ENCODE measurements around the gene CCDC93.
A peak's percentile ranks its signal among the peaks of the same experiment; 100 is the strongest.

CCDC93 gene

DNA sequence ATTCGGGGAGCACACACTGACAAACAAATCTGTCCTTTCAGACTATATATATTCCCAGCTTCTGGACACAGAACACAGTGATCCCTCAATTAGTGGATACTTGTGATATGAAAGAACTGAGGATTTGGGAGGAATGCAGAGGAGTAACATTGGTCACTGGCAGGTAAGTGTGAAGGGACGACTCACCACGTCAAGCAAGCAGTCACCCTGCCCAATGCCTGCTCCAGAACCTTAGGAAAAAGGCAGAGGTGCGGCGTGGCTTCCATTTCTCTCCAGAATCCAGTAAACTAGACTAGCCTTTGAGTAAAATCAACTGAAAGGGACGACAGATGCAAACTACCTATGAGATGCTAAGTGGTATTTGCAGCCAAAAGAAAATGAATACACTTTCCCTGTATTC, 1.1 kb downstream of the CCDC93 start:
- peaks cover 24% of the 10 kb centered on the region for H3K4me1 Mint-ChIP-seq

DNA sequence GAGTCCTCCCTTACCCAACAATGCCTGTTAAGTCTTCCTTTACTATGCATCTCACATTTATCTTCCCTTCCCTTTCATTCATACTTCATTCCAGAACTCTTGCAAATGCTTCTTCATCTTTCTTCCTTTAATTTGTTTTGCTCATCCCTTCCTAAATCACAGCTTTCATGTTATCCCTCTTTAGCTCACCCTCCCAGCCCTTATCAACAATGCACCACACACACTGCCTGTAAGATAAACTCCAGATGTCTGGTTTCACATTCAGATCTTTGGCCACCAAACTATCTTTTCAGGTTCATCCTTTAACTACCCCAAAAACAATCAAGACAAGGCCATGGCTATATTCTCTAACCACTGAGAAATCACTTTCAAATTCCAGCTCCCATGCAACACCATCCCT, 3.4 kb downstream of the CCDC93 start:
- H3K36me3 Mint-ChIP-seq (ENCODE audit: low read depth), result peaks cover 19% of the 10 kb centered on the region
- H3K4me1 Mint-ChIP-seq, result peaks cover 24% of the 10 kb centered on the region
- peaks cover 5% of the 10 kb centered on the region for H3K27me3 Mint-ChIP-seq (ENCODE audit: low read depth, poor library complexity)
- H3K27ac Mint-ChIP-seq, result no peak overlapping the region
- no peak overlapping the region for H3K4me3 Mint-ChIP-seq
- DNase-seq, result no peak
- H3K9me3 Mint-ChIP-seq, result no peaks in the 10 kb centered on the region
- TF ChIP-seq, protein P1, sequence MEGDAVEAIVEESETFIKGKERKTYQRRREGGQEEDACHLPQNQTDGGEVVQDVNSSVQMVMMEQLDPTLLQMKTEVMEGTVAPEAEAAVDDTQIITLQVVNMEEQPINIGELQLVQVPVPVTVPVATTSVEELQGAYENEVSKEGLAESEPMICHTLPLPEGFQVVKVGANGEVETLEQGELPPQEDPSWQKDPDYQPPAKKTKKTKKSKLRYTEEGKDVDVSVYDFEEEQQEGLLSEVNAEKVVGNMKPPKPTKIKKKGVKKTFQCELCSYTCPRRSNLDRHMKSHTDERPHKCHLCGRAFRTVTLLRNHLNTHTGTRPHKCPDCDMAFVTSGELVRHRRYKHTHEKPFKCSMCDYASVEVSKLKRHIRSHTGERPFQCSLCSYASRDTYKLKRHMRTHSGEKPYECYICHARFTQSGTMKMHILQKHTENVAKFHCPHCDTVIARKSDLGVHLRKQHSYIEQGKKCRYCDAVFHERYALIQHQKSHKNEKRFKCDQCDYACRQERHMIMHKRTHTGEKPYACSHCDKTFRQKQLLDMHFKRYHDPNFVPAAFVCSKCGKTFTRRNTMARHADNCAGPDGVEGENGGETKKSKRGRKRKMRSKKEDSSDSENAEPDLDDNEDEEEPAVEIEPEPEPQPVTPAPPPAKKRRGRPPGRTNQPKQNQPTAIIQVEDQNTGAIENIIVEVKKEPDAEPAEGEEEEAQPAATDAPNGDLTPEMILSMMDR (IDR thresholded peaks at IDR 0.05), result no peak

More for the DNA sequence above, 1.1 kb downstream of the CCDC93 start:
- H3K27ac Mint-ChIP-seq, result no peak overlapping the region
- peaks cover 4% of the 10 kb centered on the region for H3K9me3 Mint-ChIP-seq
- H3K36me3 Mint-ChIP-seq (ENCODE audit: low read depth), result peaks cover 13% of the 10 kb centered on the region
- no peak for DNase-seq
- H3K4me3 Mint-ChIP-seq, result peak overlapping the region; percentile 95
- peaks cover 27% of the 10 kb centered on the region for H3K27me3 Mint-ChIP-seq (ENCODE audit: low read depth, poor library complexity)
- TF ChIP-seq, protein P1 (IDR thresholded peaks at IDR 0.05), result no peak

DNA sequence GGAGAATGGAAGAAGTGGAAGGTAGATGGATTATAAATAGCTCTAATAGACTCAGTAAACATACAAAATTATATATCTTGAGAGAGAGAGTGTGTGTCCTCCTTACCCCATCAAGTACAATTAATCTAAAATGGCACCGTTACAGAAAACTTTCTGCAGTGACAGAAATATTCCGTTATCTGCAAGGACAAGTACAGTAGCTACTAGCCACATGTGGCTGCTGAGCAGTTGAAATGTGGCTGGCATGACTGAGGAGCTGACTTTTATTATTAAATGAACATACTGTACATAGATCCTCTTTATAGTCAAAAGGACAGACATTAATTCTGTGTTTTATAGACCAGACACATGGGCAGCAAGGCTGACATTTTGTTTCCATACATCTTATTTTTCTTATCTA, 7.0 kb downstream of the CCDC93 start:
- H3K36me3 Mint-ChIP-seq (ENCODE audit: low read depth), result peaks cover 19% of the 10 kb centered on the region
- H3K4me1 Mint-ChIP-seq, result peaks cover 15% of the 10 kb centered on the region
- no peak overlapping the region for H3K27ac Mint-ChIP-seq
- H3K9me3 Mint-ChIP-seq, result no peaks in the 10 kb centered on the region
- H3K4me3 Mint-ChIP-seq, result no peak overlapping the region
- H3K27me3 Mint-ChIP-seq (ENCODE audit: low read depth, poor library complexity), result no peaks in the 10 kb centered on the region
- DNase-seq, result no peak
- TF ChIP-seq, protein P1 (IDR thresholded peaks at IDR 0.05), result no peak

DNA sequence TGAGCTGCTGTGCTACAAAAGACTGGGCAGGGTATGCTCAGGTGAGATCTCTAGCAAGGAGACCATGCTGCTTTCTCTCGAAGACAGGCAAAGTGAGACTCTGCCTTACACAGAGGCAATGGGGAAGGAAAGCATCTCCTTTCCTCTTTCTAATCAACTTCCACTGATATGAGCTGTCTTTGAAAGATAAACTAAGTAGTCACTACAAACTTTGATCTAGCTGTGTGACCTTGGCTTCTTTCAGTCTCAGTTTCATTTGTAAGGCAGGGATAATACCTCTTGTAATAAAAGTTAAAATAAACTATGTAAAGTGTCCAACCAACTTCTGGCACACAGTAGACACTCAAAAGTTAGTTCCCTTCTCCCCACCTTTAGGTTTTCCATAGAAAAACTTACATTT, 7.5 kb downstream of the CCDC93 start:
- no peak for DNase-seq
- TF ChIP-seq, protein P1 (IDR thresholded peaks at IDR 0.05), result no peak
- H3K4me3 Mint-ChIP-seq, result no peak overlapping the region
- H3K27ac Mint-ChIP-seq, result no peak overlapping the region
- no peaks in the 10 kb centered on the region for H3K9me3 Mint-ChIP-seq
- H3K27me3 Mint-ChIP-seq (ENCODE audit: low read depth, poor library complexity), result no peaks in the 10 kb centered on the region
- peaks cover 10% of the 10 kb centered on the region for H3K4me1 Mint-ChIP-seq
- peaks cover 19% of the 10 kb centered on the region for H3K36me3 Mint-ChIP-seq (ENCODE audit: low read depth)

DNA sequence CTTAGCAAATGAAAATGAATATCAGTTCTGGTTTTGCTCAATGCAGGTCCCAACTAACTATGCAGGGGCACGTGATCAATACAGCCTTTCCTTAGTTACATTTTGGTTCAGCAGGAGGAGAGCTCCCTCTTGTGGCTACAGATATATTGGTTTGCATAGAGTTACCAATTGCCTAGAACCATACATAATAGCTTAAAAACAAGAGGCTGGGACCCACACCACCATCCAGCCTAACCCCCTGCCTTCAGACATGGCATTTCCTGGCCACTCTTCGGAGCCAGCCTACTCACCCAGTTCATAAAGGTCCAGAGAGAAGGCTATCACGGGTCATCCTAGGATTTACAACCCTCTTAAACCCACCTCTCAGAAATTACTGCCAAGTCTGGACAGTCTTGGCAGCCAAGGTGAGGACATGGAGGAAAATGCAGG, 10.5 kb downstream of the CCDC93 start:
- Mint-ChIP-seq H3K27me3 (ENCODE audit: low read depth, poor library complexity) (no peaks in the 10 kb centered on the region), H3K9me3 (no peaks in the 10 kb centered on the region), H3K4me1 (peaks cover 10% of the 10 kb centered on the region), H3K27ac (no peak overlapping the region), H3K36me3 (ENCODE audit: low read depth) (peaks cover 28% of the 10 kb centered on the region), H3K4me3 (no peak overlapping the region)
- TF ChIP-seq, protein P1 (IDR thresholded peaks at IDR 0.05), result peak; percentile 84
- peak; percentile 50 for DNase-seq

DNA sequence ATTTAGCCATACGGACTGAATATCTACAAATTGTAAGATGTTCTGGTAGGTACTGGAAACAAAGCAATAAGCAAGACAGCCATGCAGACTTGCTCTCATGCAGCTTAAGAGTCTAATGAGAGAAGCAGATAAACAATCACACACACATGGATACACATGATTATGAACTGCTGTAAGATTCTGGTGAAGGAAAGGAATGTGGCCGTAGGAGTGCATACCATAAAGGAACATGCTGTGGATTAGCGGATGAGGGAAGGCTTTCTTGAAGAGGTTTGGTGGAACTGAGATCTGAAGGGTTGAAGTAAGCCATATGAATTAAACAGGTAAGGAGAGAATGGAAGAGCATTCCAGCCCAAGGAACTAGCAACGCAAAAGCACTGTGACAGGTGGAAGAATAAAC, 13.8 kb downstream of the CCDC93 start:
- Mint-ChIP-seq H3K27me3 (ENCODE audit: low read depth, poor library complexity) (no peaks in the 10 kb centered on the region), H3K27ac (no peak overlapping the region), H3K4me1 (peaks cover 10% of the 10 kb centered on the region), H3K4me3 (no peak overlapping the region), H3K9me3 (no peaks in the 10 kb centered on the region), H3K36me3 (ENCODE audit: low read depth) (peaks cover 37% of the 10 kb centered on the region)
- no peak for DNase-seq
- TF ChIP-seq, protein P1 (IDR thresholded peaks at IDR 0.05), result no peak

Data from nephron progenitor cell (in vitro differentiated cells).